HG03457 (cell line): Measurements from ENCODE around the gene NR3C2.
"Not testable (repeated sequence)": the region's sequence is repeated elsewhere in the genome, so short reads cannot be mapped to it uniquely, and the experiment has no call there.

ENCODE experiments used
- ATAC-seq: cut with Tn5 transposase; IDR thresholded peaks from one replicate; pipeline ENCODE4 v1.9.1; 2021; ENCODE audit warnings: moderate number of reproducible peaks; ENCODE audit not compliant: unreplicated experiment

Gene NR3C2

GRCh38 chr4:148323316-148323715 is 118.9 kb downstream of the NR3C2 start:
- not testable (repeated sequence) for ATAC-seq

DNA sequence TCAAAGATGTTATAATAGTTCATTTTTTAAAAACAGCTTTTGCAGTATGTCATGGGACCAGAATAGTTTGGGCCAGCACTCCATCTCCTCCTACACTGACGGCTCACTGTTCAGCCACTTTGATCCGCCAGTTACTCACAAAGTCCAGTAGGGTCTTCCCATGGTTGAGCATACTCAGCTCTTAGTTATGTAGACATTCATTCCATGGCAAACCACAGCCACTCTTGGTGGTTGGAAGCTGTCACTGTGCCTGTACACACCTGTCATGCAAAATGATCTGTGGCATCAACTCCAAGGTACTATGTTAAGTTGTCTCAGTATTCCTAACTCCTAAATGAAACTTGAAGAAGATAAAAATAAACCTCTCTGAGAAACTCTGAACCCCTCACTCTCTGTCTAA is 127.2 kb downstream of the NR3C2 start:
- ATAC-seq = no peak

- no peak for ATAC-seq
Measured at GRCh38 chr4:148312956-148313490, 129.2 kb downstream of the NR3C2 start.

DNA sequence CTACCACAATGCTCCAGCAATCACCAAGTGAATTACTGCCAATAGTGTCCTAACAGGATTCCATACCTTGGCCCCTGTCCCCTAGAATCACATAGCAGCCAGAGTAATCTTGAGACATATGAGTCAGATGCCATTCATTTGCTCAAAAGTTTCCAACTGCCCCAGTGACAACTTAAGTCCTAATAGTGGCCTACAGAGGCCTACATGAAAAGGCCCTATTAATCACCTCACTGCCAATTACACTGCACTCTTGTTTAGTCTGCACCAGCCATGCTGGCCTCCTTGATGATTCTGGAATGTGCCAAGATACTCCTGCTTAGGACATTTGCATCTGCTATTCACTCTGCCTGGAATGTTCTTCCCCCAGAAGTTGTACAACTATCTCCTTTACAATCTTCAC is 130.7 kb downstream of the NR3C2 start:
- ATAC-seq = no peak

DNA sequence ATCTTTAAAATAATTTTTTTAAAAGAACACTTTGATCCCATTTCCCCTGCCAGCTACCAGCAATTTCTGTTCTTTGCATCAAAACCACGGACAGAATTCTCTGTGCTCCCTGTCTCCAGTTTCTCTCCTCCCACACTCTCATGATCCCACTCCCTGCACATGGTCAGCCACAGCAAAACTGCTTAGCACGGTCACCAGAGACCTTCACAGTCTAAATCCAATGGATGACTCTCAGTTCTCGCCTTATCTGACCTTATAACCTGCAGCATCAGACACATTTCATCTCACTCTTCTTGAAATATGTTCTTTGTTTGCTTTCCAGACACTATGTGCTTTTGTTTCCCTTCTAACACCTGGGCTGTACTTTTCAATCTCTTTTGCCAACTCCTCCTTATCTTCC is 131.5 kb downstream of the NR3C2 start:
- no peak for ATAC-seq

GRCh38 chr4:148305751-148306150 is 136.5 kb downstream of the NR3C2 start:
- no peak for ATAC-seq

GRCh38 chr4:148302416-148302815 is 139.8 kb downstream of the NR3C2 start:
- no peak for ATAC-seq

GRCh38 chr4:148300877-148301276 is 141.3 kb downstream of the NR3C2 start:
- no peak for ATAC-seq

GRCh38 chr4:148299337-148299736 is 142.9 kb downstream of the NR3C2 start:
- ATAC-seq = no peak

- ATAC-seq = no peak
Measured at GRCh38 chr4:148296498-148296897, 145.7 kb downstream of the NR3C2 start.

DNA sequence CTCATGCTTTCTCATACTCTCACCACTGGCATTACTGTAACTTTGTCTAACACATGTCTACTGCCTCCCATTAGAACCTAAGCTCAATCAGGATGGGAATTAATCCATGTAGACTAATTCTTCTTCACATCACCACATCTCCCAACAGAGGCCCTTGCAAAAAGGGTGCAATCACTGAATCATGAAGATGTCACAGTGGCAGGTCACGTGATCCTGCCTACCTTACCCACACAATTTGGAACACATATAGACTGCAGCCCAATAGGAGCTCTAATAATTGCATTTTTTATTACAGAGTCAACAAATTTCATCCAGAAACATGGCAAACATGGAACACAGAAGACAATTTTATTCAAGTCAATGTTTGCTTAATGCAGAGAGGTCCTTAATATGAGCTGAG is 146.6 kb downstream of the NR3C2 start:
- ATAC-seq = no peak

DNA sequence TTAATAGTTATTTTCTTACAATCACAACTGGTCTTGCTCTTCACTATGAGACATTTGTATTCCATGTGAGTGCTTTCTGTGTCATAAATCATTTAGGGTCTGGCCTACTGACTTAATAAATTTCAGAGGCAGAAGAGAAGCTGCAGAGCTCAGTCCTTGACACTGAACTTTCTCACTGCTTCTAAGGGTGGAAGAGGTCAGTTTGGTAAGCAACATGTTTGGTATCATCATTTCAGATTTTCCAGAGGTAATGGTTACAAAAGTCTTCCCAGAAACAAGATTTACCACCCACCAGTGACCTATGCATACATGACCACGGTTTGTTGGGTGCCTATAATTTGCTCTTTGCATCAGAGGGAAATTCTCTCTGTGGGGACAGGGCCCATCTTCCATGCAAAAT is 148.6 kb downstream of the NR3C2 start:
- no peak for ATAC-seq

DNA sequence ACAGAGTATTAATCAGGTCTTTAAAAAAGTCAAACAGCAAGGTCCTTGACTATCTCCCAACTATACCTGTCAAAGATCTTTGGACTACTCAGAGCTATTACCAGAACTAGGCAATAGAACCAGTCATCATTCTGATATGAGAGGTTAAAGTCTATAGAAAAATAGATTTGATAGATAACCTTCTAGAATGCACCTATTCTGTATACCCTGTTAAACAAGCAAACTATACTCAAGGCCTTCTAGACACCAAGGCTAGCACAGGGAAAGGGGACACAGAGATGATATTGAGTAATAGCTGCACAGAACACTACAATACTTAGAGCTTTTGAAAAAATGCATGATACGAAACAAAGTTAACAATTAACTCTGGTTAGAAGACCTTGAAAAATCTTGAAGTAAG is 149.5 kb downstream of the NR3C2 start:
- no peak for ATAC-seq

DNA sequence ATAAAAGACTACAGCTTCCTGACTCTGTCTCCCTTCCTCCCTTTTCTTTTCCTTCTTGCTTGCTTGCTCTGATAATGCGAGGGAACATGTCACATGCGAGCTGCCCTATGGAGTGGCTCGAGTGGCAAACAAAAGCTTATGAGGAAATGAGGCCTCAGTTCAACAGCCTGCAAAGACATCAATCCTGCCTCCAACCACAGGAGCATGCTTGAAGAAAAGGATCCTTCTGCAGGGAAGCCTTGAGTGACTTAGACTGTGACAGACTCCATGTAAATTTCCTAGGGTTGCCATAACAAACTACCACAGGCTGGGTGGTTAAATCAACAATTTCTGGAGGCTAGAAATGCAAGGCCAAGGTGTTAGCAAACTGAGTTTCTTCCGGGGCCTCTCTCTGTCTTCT is 152.5 kb downstream of the NR3C2 start:
- no peak for ATAC-seq

GRCh38 chr4:148288448-148288847 is 153.8 kb downstream of the NR3C2 start:
- ATAC-seq = no peak

DNA sequence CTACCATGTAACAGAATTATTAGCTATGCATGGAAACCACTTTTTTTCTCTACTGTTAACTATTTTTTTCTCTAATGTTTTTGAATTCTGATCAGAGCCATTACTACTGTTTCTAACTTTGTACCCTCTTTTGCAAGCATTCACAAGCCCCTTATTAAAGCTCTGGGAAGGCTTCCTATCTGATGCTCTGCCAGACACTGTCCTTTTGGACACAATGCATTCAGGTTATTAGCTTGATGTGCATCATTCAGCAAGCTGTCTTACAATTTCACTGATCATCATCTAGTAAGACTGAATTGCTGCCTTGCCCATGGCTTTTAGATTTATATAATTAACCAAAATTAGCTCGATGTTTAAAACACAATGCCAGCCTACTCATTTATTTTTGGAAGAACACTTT is 155.1 kb downstream of the NR3C2 start:
- no peak for ATAC-seq

DNA sequence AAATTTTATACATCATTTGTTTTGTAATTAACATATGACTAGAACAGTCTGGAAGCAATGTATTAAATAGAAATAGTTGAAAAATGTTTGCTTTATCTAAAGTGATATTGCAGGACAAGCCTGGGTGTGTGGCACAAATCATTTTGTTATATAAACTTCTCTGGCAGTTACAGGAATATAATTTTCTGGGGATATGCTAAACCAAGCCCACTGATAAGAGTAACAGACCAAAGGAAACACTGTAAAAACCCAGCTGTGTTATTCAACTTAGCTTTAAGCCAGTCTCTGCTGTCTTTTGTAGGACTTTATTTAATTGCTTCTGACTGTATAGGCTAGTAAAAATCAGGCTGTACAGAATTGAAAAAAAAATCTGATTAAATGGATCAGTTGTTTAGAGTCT is 156.2 kb downstream of the NR3C2 start:
- no peak for ATAC-seq

DNA sequence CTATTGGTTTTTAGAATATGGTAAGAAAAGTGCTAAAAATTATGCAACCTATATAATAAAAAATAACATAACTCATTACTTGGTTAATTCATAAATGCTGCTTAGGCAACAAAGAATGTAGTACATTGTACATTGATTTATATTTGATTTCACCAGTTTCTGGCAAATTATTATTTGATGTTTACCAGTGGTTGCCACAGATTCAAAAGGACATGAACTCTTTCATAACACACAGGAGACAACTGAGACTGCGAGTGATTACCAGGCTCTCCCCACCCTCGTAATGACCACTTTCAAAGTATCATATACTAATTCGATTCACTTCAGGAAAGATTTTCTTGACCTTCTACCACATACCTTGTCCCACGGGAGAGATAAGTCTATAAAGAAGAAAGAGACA is 158.5 kb downstream of the NR3C2 start:
- ATAC-seq = no peak

DNA sequence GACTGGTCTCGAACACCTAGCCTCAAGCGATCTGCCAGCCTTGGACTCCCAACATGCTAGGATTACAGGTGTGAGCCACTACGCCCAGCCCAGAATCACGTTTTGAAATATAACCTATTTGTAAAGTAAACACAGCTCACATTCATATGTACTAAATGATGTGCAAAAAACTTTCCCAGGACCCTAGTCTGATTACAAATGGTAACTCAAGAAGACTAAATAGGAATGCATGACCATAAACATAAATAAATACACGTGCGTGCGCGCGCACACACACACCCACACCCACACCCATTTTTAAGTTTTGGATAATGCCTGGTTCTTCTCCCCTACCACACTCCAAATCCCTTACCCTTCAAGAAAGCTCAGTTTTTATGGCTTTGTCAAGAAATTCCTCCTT is 163.9 kb downstream of the NR3C2 start:
- no peak for ATAC-seq

- no peak for ATAC-seq
Measured at GRCh38 chr4:148275266-148275665, 166.9 kb downstream of the NR3C2 start.

GRCh38 chr4:148273501-148273986 is 168.7 kb downstream of the NR3C2 start:
- ATAC-seq = no peak

DNA sequence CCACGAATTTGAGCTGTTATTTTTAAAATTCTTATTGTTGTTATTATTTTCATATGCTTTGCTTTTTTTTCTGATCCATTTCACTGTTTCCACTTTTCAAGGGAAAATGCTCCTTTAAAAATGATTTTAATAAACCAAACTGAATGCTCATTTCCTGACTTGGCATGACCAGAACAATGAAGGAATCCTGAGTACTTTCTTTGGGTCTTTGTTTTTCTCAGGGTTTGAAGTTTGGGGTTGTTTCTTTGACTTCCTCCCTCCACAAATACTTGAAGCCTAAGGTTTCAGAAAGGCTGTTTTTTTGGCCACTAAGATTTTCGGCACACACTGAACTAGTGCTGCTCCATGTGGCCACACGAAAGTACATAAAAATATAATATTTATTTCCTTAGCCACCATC is 171.0 kb downstream of the NR3C2 start:
- no peak for ATAC-seq

GRCh38 chr4:148270630-148271029 is 171.6 kb downstream of the NR3C2 start:
- no peak for ATAC-seq

DNA sequence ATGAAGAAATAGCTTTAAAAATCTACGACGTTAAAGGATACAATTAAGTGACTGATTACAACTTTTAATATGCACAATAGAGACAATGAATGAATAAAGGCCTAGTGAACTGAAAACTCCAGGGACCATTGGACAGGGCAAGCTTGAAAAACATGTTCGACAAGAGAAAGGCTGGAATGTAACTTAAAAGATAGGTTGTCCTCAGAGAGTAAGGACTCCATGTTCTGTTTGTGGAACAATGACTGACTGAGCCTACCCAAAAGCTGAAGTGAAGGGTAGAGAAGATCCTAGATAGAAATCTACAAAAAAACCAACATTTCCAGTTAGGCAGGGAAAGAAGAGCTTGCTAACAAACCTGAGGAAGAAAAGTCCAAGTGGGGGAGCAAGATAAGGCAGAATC is 173.4 kb downstream of the NR3C2 start:
- ATAC-seq = no peak
